Measurements from ENCODE around the gene NFE2L2.

NFE2L2 gene

DNA sequence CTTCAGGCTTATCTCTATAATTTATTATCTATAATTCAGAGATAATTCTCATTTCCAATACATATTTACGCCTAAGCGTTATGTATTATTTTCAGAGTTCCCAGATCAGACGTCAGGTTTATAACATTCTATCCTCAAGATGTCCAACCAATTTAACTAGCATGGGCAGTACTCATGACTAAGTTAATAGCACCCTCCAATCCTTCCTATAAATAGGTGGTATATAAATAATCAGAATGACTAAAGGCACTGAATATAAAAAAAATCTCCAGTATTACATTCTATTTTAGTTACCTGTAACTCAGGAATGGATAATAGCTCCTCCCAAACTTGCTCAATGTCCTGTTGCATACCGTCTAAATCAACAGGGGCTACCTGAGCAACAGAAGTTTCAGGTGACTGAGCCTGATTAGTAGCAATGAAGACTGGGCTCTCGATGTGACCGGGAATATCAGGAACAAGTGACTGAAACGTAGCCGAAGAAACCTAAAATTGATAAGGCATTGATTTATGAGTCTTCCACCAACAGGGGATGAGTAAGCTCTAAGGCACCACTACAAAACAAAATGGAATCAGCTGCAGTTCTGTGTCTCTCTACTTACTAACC is 32.3 kb downstream of the NFE2L2 start:
- Histone ChIP-seq H3F3A (ENCODE audit: insufficient read depth, low read length) (peaks cover 34% of the 10 kb centered on the region), H3K27ac (ENCODE audit: low read length) (no peak overlapping the region), H3K36me3 (replicated peaks; ENCODE audit: insufficient read depth, low read length) (peaks cover 9% of the 10 kb centered on the region), H3K9me3 (replicated peaks; ENCODE audit: insufficient read depth, low read length) (no peaks in the 10 kb centered on the region), H3K79me2 (ENCODE audit: low read length) (peaks cover 23% of the 10 kb centered on the region), H4K20me1 (ENCODE audit: insufficient read depth, low read length) (peaks cover 4% of the 10 kb centered on the region; the same call in 1 of the 2 replicates), H3K27me3 (replicated peaks; ENCODE audit: insufficient read depth, low read length) (no peaks in the 10 kb centered on the region), H2AFZ (ENCODE audit: low read length) (no peak overlapping the region), H3K9me2 (replicated peaks; ENCODE audit: insufficient read depth, low read length) (no peaks in the 10 kb centered on the region), H3K9ac (ENCODE audit: low read length) (no peak overlapping the region), H3K4me2 (ENCODE audit: low read depth, low read length) (no peak overlapping the region), H3K4me1 (ENCODE audit: low read length) (no peaks in the 10 kb centered on the region), H3K4me3 (ENCODE audit: low read length) (no peak overlapping the region)
- no peak for DNase-seq
- no peak for TF ChIP-seq EZH2phosphoT487 (IDR thresholded peaks at IDR 0.05; ENCODE audit: low read length)
- TF ChIP-seq EZH2 (optimal IDR thresholded peaks at IDR 0.05; ENCODE audit: low read depth, low read length): no peak
- TF ChIP-seq, protein P1, sequence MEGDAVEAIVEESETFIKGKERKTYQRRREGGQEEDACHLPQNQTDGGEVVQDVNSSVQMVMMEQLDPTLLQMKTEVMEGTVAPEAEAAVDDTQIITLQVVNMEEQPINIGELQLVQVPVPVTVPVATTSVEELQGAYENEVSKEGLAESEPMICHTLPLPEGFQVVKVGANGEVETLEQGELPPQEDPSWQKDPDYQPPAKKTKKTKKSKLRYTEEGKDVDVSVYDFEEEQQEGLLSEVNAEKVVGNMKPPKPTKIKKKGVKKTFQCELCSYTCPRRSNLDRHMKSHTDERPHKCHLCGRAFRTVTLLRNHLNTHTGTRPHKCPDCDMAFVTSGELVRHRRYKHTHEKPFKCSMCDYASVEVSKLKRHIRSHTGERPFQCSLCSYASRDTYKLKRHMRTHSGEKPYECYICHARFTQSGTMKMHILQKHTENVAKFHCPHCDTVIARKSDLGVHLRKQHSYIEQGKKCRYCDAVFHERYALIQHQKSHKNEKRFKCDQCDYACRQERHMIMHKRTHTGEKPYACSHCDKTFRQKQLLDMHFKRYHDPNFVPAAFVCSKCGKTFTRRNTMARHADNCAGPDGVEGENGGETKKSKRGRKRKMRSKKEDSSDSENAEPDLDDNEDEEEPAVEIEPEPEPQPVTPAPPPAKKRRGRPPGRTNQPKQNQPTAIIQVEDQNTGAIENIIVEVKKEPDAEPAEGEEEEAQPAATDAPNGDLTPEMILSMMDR (IDR thresholded peaks at IDR 0.05; ENCODE audit: low read length): no peak

DNA sequence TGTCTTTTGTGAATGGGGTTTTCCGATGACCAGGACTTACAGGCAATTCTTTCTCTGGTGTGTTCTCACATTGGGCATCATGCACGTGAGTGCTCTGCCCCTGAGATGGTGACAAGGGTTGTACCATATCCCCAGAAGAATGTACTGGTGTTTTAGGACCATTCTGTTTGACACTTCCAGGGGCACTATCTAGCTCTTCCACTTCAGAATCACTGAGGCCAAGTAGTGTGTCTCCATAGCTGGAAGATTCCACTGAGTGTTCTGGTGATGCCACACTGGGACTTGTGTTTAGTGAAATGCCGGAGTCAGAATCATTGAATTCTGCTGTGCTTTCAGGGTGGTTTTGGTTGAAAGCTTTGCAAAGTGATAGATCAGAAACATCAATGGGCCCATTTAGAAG is 33.3 kb downstream of the NFE2L2 start:
- Histone ChIP-seq H3K9me2 (replicated peaks; ENCODE audit: insufficient read depth, low read length) (no peaks in the 10 kb centered on the region), H3K79me2 (ENCODE audit: low read length) (peaks cover 13% of the 10 kb centered on the region), H3K27ac (ENCODE audit: low read length) (no peak overlapping the region), H3K4me2 (ENCODE audit: low read depth, low read length) (no peak overlapping the region), H3K27me3 (replicated peaks; ENCODE audit: insufficient read depth, low read length) (no peaks in the 10 kb centered on the region), H3K4me3 (ENCODE audit: low read length) (no peak overlapping the region), H2AFZ (ENCODE audit: low read length) (no peak overlapping the region), H3K9me3 (replicated peaks; ENCODE audit: insufficient read depth, low read length) (no peaks in the 10 kb centered on the region), H3K36me3 (replicated peaks; ENCODE audit: insufficient read depth, low read length) (peaks cover 9% of the 10 kb centered on the region), H3K9ac (ENCODE audit: low read length) (no peak overlapping the region), H3K4me1 (ENCODE audit: low read length) (no peaks in the 10 kb centered on the region), H3F3A (ENCODE audit: insufficient read depth, low read length) (peaks cover 41% of the 10 kb centered on the region), H4K20me1 (ENCODE audit: insufficient read depth, low read length) (peaks cover 4% of the 10 kb centered on the region; the same call in 1 of the 2 replicates)
- TF ChIP-seq EZH2 (optimal IDR thresholded peaks at IDR 0.05; ENCODE audit: low read depth, low read length): no peak
- TF ChIP-seq, protein P1 (IDR thresholded peaks at IDR 0.05; ENCODE audit: low read length): no peak
- no peak for TF ChIP-seq EZH2phosphoT487 (IDR thresholded peaks at IDR 0.05; ENCODE audit: low read length)
- DNase-seq: no peak

- Histone ChIP-seq H3K9me3 (replicated peaks; ENCODE audit: insufficient read depth, low read length) (no peaks in the 10 kb centered on the region), H3K36me3 (replicated peaks; ENCODE audit: insufficient read depth, low read length) (peaks cover 9% of the 10 kb centered on the region), H3K79me2 (ENCODE audit: low read length) (no peaks in the 10 kb centered on the region; the same call in 1 of the 2 replicates), H2AFZ (ENCODE audit: low read length) (no peak overlapping the region), H3K27me3 (replicated peaks; ENCODE audit: insufficient read depth, low read length) (no peaks in the 10 kb centered on the region), H3K9ac (ENCODE audit: low read length) (no peak overlapping the region), H3K4me2 (ENCODE audit: low read depth, low read length) (no peak overlapping the region), H3K4me3 (ENCODE audit: low read length) (no peak overlapping the region), H4K20me1 (ENCODE audit: insufficient read depth, low read length) (peaks cover 7% of the 10 kb centered on the region; the same call in 1 of the 2 replicates), H3K27ac (ENCODE audit: low read length) (no peak overlapping the region), H3F3A (ENCODE audit: insufficient read depth, low read length) (peaks cover 55% of the 10 kb centered on the region), H3K4me1 (ENCODE audit: low read length) (no peaks in the 10 kb centered on the region), H3K9me2 (replicated peaks; ENCODE audit: insufficient read depth, low read length) (no peaks in the 10 kb centered on the region)
- no peak for DNase-seq
- no peak for TF ChIP-seq EZH2phosphoT487 (IDR thresholded peaks at IDR 0.05; ENCODE audit: low read length)
- TF ChIP-seq, protein P1 (IDR thresholded peaks at IDR 0.05; ENCODE audit: low read length): no peak
These were observed 34.9 kb downstream of the NFE2L2 start for GRCh38 chr2:177229442-177230242.

Data from MM.1S (cell line).